Mononuclear cell (primary cell): ENCODE data around the gene KRTAP10-4. TPM values are rescaled to one million over a fixed set of nuclear protein-coding genes. Genes with fewer than 3 reads are reported as not detected.

Experiments
- H3K27me3 ChIP-seq: 2 replicates; pipeline ENCODE4 v1.6.0; 2011; ENCODE audit warnings: low read length, control low read depth; ENCODE audit not compliant: insufficient read depth
- H3K4me1 ChIP-seq: 2 replicates; pipeline ENCODE4 v1.5.1; 2011; ENCODE audit warnings: mild to moderate bottlenecking, low read length, control low read depth; ENCODE audit not compliant: insufficient read depth
- H3K4me3 ChIP-seq: 2 replicates; pipeline ENCODE4 v1.5.1; 2011; ENCODE audit warnings: mild to moderate bottlenecking, low read length, moderate library complexity
- H3K9me3 ChIP-seq: 2 replicates; pipeline ENCODE4 v1.5.1; 2011; ENCODE audit warnings: low read depth, mild to moderate bottlenecking, control low read depth, low read length
- total RNA-seq: library from RNA; depleted of rRNA; stranded (reverse); fragments of >200 nt; gene quantifications from one replicate; pipeline ENCODE4 v1.2.3, GENCODE V29; 2012

KRTAP10-4 gene
- total RNA-seq, 1 donor, result not detected

GRCh38 chr21:44531606-44532564, 41.6 kb upstream of the KRTAP10-4 start:
- H3K9me3 ChIP-seq, result no peaks in the 10 kb centered on the region
- H3K4me3 ChIP-seq, result no peak overlapping the region
- no peaks in the 10 kb centered on the region for H3K4me1 ChIP-seq
- no peaks in the 10 kb centered on the region for H3K27me3 ChIP-seq

GRCh38 chr21:44532712-44533111, 40.8 kb upstream of the KRTAP10-4 start:
- Histone ChIP-seq H3K9me3 (no peaks in the 10 kb centered on the region), H3K27me3 (no peaks in the 10 kb centered on the region), H3K4me3 (no peak overlapping the region), H3K4me1 (no peaks in the 10 kb centered on the region)

GRCh38 chr21:44533121-44533890, 40.2 kb upstream of the KRTAP10-4 start:
- Histone ChIP-seq H3K4me3 (no peak overlapping the region), H3K4me1 (no peaks in the 10 kb centered on the region), H3K9me3 (no peaks in the 10 kb centered on the region), H3K27me3 (no peaks in the 10 kb centered on the region)

GRCh38 chr21:44533891-44534627, 39.5 kb upstream of the KRTAP10-4 start:
- H3K27me3 ChIP-seq, result no peaks in the 10 kb centered on the region
- H3K4me1 ChIP-seq, result no peaks in the 10 kb centered on the region
- H3K4me3 ChIP-seq, result no peak overlapping the region
- no peaks in the 10 kb centered on the region for H3K9me3 ChIP-seq

GRCh38 chr21:44534688-44535087, 38.8 kb upstream of the KRTAP10-4 start:
- Histone ChIP-seq H3K4me3 (no peak overlapping the region), H3K9me3 (no peaks in the 10 kb centered on the region), H3K27me3 (no peaks in the 10 kb centered on the region), H3K4me1 (no peaks in the 10 kb centered on the region)

GRCh38 chr21:44535963-44536362, 37.6 kb upstream of the KRTAP10-4 start:
- no peak overlapping the region for H3K4me3 ChIP-seq
- no peaks in the 10 kb centered on the region for H3K27me3 ChIP-seq
- no peaks in the 10 kb centered on the region for H3K9me3 ChIP-seq
- H3K4me1 ChIP-seq, result no peaks in the 10 kb centered on the region

- Histone ChIP-seq H3K9me3 (peaks cover 11% of the 10 kb centered on the region), H3K4me3 (no peak overlapping the region), H3K4me1 (no peaks in the 10 kb centered on the region), H3K27me3 (no peaks in the 10 kb centered on the region)
These were observed 35.3 kb upstream of the KRTAP10-4 start for GRCh38 chr21:44537930-44538911.

GRCh38 chr21:44539046-44539445, 34.5 kb upstream of the KRTAP10-4 start:
- H3K9me3 ChIP-seq, result peaks cover 17% of the 10 kb centered on the region
- no peaks in the 10 kb centered on the region for H3K4me1 ChIP-seq

GRCh38 chr21:44539991-44540666, 33.4 kb upstream of the KRTAP10-4 start, which contains the start of gene KRTAP10-1:
Gene KRTAP10-1 (minus strand): TSS chr21:44540195. CDS start chr21:44540150, 45 bp downstream.
- Histone ChIP-seq H3K4me1 (no peaks in the 10 kb centered on the region), H3K27me3 (no peaks in the 10 kb centered on the region), H3K4me3 (no peak within 1 kb of the TSS), H3K9me3 (peaks cover 17% of the 10 kb centered on the region)

More at GRCh38 chr21:44539046-44539445, 34.5 kb upstream of the KRTAP10-4 start:
- Histone ChIP-seq H3K4me3 (no peak overlapping the region), H3K27me3 (no peaks in the 10 kb centered on the region)

- peaks cover 17% of the 10 kb centered on the region for H3K9me3 ChIP-seq
- no peaks in the 10 kb centered on the region for H3K4me1 ChIP-seq
- H3K27me3 ChIP-seq, result no peaks in the 10 kb centered on the region
- H3K4me3 ChIP-seq, result no peak overlapping the region
These were observed 32.7 kb upstream of the KRTAP10-4 start for GRCh38 chr21:44540741-44541288.

- H3K4me1 ChIP-seq, result peaks cover 6% of the 10 kb centered on the region
- peaks cover 2% of the 10 kb centered on the region for H3K27me3 ChIP-seq
- H3K9me3 ChIP-seq, result peaks cover 26% of the 10 kb centered on the region
- H3K4me3 ChIP-seq, result no peak overlapping the region
These were observed 30.8 kb upstream of the KRTAP10-4 start for GRCh38 chr21:44542716-44543115.

- Histone ChIP-seq H3K4me3 (no peak overlapping the region), H3K4me1 (peaks cover 9% of the 10 kb centered on the region), H3K27me3 (peaks cover 2% of the 10 kb centered on the region), H3K9me3 (peaks cover 26% of the 10 kb centered on the region)
These were observed 29.0 kb upstream of the KRTAP10-4 start for GRCh38 chr21:44544566-44544965.

- Histone ChIP-seq H3K4me1 (peaks cover 9% of the 10 kb centered on the region), H3K27me3 (peaks cover 2% of the 10 kb centered on the region), H3K9me3 (peaks cover 19% of the 10 kb centered on the region), H3K4me3 (no peak overlapping the region)
These were observed 25.7 kb upstream of the KRTAP10-4 start for GRCh38 chr21:44547656-44548331.
